ENCODE results near the gene PPFIBP1.

PPFIBP1 gene

GRCh38 chr12:27606986-27607385, 83.0 kb downstream of the PPFIBP1 start:
- no peak overlapping the region for H2BK12ac ChIP-seq (ENCODE audit: low read length)
- H3K27me3 ChIP-seq (ENCODE audit: insufficient read depth, low read length) = no peaks in the 10 kb centered on the region
- H3K36me3 ChIP-seq (ENCODE audit: control insufficient read depth in 1 of 2, insufficient read depth in 2 of 2, low read length in 2 of 2) = no peaks in the 10 kb centered on the region
- no peak overlapping the region for H3K14ac ChIP-seq (ENCODE audit: low read length)
- no peak overlapping the region for H3K23ac ChIP-seq (ENCODE audit: low read length)
- no peak overlapping the region for H4K8ac ChIP-seq (ENCODE audit: low read depth, low read length)
- peaks cover 1% of the 10 kb centered on the region for H3K9me3 ChIP-seq (ENCODE audit: insufficient read depth, low read depth, low read length)
- no peaks in the 10 kb centered on the region for H3K79me2 ChIP-seq (ENCODE audit: control insufficient read depth, insufficient read depth, low read length, poor library complexity)
- H2BK120ac ChIP-seq (ENCODE audit: insufficient read depth, low read length, poor library complexity) = no peak overlapping the region
- no peak overlapping the region for H4K91ac ChIP-seq (ENCODE audit: low read depth, low read length)
- no peak overlapping the region for H2AFZ ChIP-seq (ENCODE audit: insufficient read depth, low read length, poor library complexity)
- no CpG with 5 or more reads among the region's 2 CpGs for WGBS (ENCODE audit: extremely low coverage, insufficient coverage, insufficient read length)
- H3K4ac ChIP-seq (ENCODE audit: low read depth, low read length) = no peak overlapping the region
- no peak overlapping the region for H3K18ac ChIP-seq (ENCODE audit: low read length)
- DNase-seq = no peak
- no peak overlapping the region for H3K4me2 ChIP-seq (ENCODE audit: low read length)
- H3K79me1 ChIP-seq (ENCODE audit: low read length) = no peaks in the 10 kb centered on the region
- no peak overlapping the region for H3K9ac ChIP-seq (ENCODE audit: low read length)
- H3K4me3 ChIP-seq (ENCODE audit: low read depth, low read length) = no peak overlapping the region
- H2AK5ac ChIP-seq (ENCODE audit: low read length) = no peak overlapping the region
- H3K4me1 ChIP-seq (ENCODE audit: control insufficient read depth in 1 of 2, insufficient read depth in 2 of 2, low read length in 2 of 2) = peaks cover 0 to 4% of the 10 kb centered on the region in 2 experiments
- no peak overlapping the region for H2BK5ac ChIP-seq (ENCODE audit: low read depth, low read length, poor library complexity)
- H3K27ac ChIP-seq (ENCODE audit: low read depth, low read length) = no peak overlapping the region
- no peak overlapping the region for H4K12ac ChIP-seq (ENCODE audit: low read depth, low read length)

GRCh38 chr12:27607591-27607990, 83.6 kb downstream of the PPFIBP1 start:
- no CpG with 5 or more reads among the region's 4 CpGs for WGBS (ENCODE audit: extremely low coverage, insufficient coverage, insufficient read length)
- peaks cover 2% of the 10 kb centered on the region for H3K79me1 ChIP-seq (ENCODE audit: low read length)
- H3K4ac ChIP-seq (ENCODE audit: low read depth, low read length) = no peak overlapping the region
- H2BK120ac ChIP-seq (ENCODE audit: insufficient read depth, low read length, poor library complexity) = no peak overlapping the region
- H4K12ac ChIP-seq (ENCODE audit: low read depth, low read length) = no peak overlapping the region
- no peaks in the 10 kb centered on the region for H3K27me3 ChIP-seq (ENCODE audit: insufficient read depth, low read length)
- no peak overlapping the region for H3K23ac ChIP-seq (ENCODE audit: low read length)
- no peak overlapping the region for H2BK5ac ChIP-seq (ENCODE audit: low read depth, low read length, poor library complexity)
- no peak overlapping the region for H4K8ac ChIP-seq (ENCODE audit: low read depth, low read length)
- no peak overlapping the region for H2BK12ac ChIP-seq (ENCODE audit: low read length)
- peaks cover 0 to 8% of the 10 kb centered on the region in 2 experiments for H3K4me1 ChIP-seq (ENCODE audit: control insufficient read depth in 1 of 2, insufficient read depth in 2 of 2, low read length in 2 of 2)
- no peak for DNase-seq
- H3K18ac ChIP-seq (ENCODE audit: low read length) = no peak overlapping the region
- H3K27ac ChIP-seq (ENCODE audit: low read depth, low read length) = no peak overlapping the region
- no peak overlapping the region for H4K91ac ChIP-seq (ENCODE audit: low read depth, low read length)
- no peak overlapping the region for H3K4me2 ChIP-seq (ENCODE audit: low read length)
- peaks cover 1% of the 10 kb centered on the region for H3K9me3 ChIP-seq (ENCODE audit: insufficient read depth, low read depth, low read length)
- H3K79me2 ChIP-seq (ENCODE audit: control insufficient read depth, insufficient read depth, low read length, poor library complexity) = no peaks in the 10 kb centered on the region
- no peak overlapping the region for H3K9ac ChIP-seq (ENCODE audit: low read length)
- H2AK5ac ChIP-seq (ENCODE audit: low read length) = no peak overlapping the region
- no peak overlapping the region for H3K4me3 ChIP-seq (ENCODE audit: low read depth, low read length)
- H3K14ac ChIP-seq (ENCODE audit: low read length) = no peak overlapping the region
- H2AFZ ChIP-seq (ENCODE audit: insufficient read depth, low read length, poor library complexity) = no peak overlapping the region
- H3K36me3 ChIP-seq (ENCODE audit: control insufficient read depth in 1 of 2, insufficient read depth in 2 of 2, low read length in 2 of 2) = no peaks in the 10 kb centered on the region

GRCh38 chr12:27608890-27609289, 84.9 kb downstream of the PPFIBP1 start:
- Histone ChIP-seq H3K9ac (ENCODE audit: low read length) (no peak overlapping the region), H4K8ac (ENCODE audit: low read depth, low read length) (no peak overlapping the region), H2AFZ (ENCODE audit: insufficient read depth, low read length, poor library complexity) (no peak overlapping the region), H3K4ac (ENCODE audit: low read depth, low read length) (no peak overlapping the region), H2AK5ac (ENCODE audit: low read length) (no peak overlapping the region), H3K14ac (ENCODE audit: low read length) (no peak overlapping the region), H3K27me3 (ENCODE audit: insufficient read depth, low read length) (no peaks in the 10 kb centered on the region), H3K79me2 (ENCODE audit: control insufficient read depth, insufficient read depth, low read length, poor library complexity) (no peaks in the 10 kb centered on the region), H3K4me1 (ENCODE audit: control insufficient read depth in 1 of 2, insufficient read depth in 2 of 2, low read length in 2 of 2) (peaks cover 0 to 12% of the 10 kb centered on the region in 2 experiments), H3K36me3 (ENCODE audit: control insufficient read depth in 1 of 2, insufficient read depth in 2 of 2, low read length in 2 of 2) (no peaks in the 10 kb centered on the region), H4K12ac (ENCODE audit: low read depth, low read length) (no peak overlapping the region), H3K4me2 (ENCODE audit: low read length) (no peak overlapping the region), H2BK12ac (ENCODE audit: low read length) (no peak overlapping the region), H3K9me3 (ENCODE audit: insufficient read depth, low read depth, low read length) (peaks cover 1% of the 10 kb centered on the region), H3K79me1 (ENCODE audit: low read length) (peaks cover 5% of the 10 kb centered on the region), H3K4me3 (ENCODE audit: low read depth, low read length) (no peak overlapping the region), H2BK5ac (ENCODE audit: low read depth, low read length, poor library complexity) (no peak overlapping the region), H3K27ac (ENCODE audit: low read depth, low read length) (no peak overlapping the region), H3K18ac (ENCODE audit: low read length) (no peak overlapping the region), H2BK120ac (ENCODE audit: insufficient read depth, low read length, poor library complexity) (no peak overlapping the region), H3K23ac (ENCODE audit: low read length) (no peak overlapping the region), H4K91ac (ENCODE audit: low read depth, low read length) (no peak overlapping the region)
- no peak for DNase-seq
- no CpG with 5 or more reads among the region's 8 CpGs for WGBS (ENCODE audit: extremely low coverage, insufficient coverage, insufficient read length)

- no peak overlapping the region for H4K8ac ChIP-seq (ENCODE audit: low read depth, low read length)
- WGBS (ENCODE audit: extremely low coverage, insufficient coverage, insufficient read length) = no CpG with 5 or more reads among the region's 2 CpGs
- no peak overlapping the region for H2BK12ac ChIP-seq (ENCODE audit: low read length)
- H3K27me3 ChIP-seq (ENCODE audit: insufficient read depth, low read length) = no peaks in the 10 kb centered on the region
- H3K9me3 ChIP-seq (ENCODE audit: insufficient read depth, low read depth, low read length) = peaks cover 1% of the 10 kb centered on the region
- H3K79me1 ChIP-seq (ENCODE audit: low read length) = peaks cover 10% of the 10 kb centered on the region
- no peak overlapping the region for H4K91ac ChIP-seq (ENCODE audit: low read depth, low read length)
- DNase-seq = no peak
- no peak overlapping the region for H3K4me2 ChIP-seq (ENCODE audit: low read length)
- H3K4me1 ChIP-seq (ENCODE audit: control insufficient read depth in 1 of 2, insufficient read depth in 2 of 2, low read length in 2 of 2) = peaks cover 3 to 19% of the 10 kb centered on the region in 2 experiments
- no peak overlapping the region for H3K23ac ChIP-seq (ENCODE audit: low read length)
- no peak overlapping the region for H2BK120ac ChIP-seq (ENCODE audit: insufficient read depth, low read length, poor library complexity)
- H3K27ac ChIP-seq (ENCODE audit: low read depth, low read length) = no peak overlapping the region
- H2AFZ ChIP-seq (ENCODE audit: insufficient read depth, low read length, poor library complexity) = no peak overlapping the region
- no peaks in the 10 kb centered on the region for H3K36me3 ChIP-seq (ENCODE audit: control insufficient read depth in 1 of 2, insufficient read depth in 2 of 2, low read length in 2 of 2)
- H3K18ac ChIP-seq (ENCODE audit: low read length) = no peak overlapping the region
- H3K14ac ChIP-seq (ENCODE audit: low read length) = no peak overlapping the region
- H3K79me2 ChIP-seq (ENCODE audit: control insufficient read depth, insufficient read depth, low read length, poor library complexity) = no peaks in the 10 kb centered on the region
- H3K4ac ChIP-seq (ENCODE audit: low read depth, low read length) = no peak overlapping the region
- no peak overlapping the region for H2AK5ac ChIP-seq (ENCODE audit: low read length)
- no peak overlapping the region for H2BK5ac ChIP-seq (ENCODE audit: low read depth, low read length, poor library complexity)
- H4K12ac ChIP-seq (ENCODE audit: low read depth, low read length) = no peak overlapping the region
- no peak overlapping the region for H3K9ac ChIP-seq (ENCODE audit: low read length)
- no peak overlapping the region for H3K4me3 ChIP-seq (ENCODE audit: low read depth, low read length)
Measured at GRCh38 chr12:27610374-27610773, 86.4 kb downstream of the PPFIBP1 start.

Data from trophoblast cell (in vitro differentiated cells and primary cell).